GM12801 (cell line): ENCODE measurements around the gene ZNF580.

Source experiments
- CTCF ChIP-seq: IDR thresholded peaks from one replicate; pipeline ENCODE4 v1.5.1; 2011; ENCODE audit warnings: control low read depth; ENCODE audit not compliant: insufficient read length; ENCODE audit errors: extremely low read depth

Gene ZNF580

GRCh38 chr19:55602104-55603001 is 38.4 kb upstream of the ZNF580 start:
- no peak for TF ChIP-seq CTCF

GRCh38 chr19:55603115-55603514 is 37.7 kb upstream of the ZNF580 start:
- TF ChIP-seq CTCF: no peak

GRCh38 chr19:55603581-55604292 is 37.1 kb upstream of the ZNF580 start:
- no peak for TF ChIP-seq CTCF

- TF ChIP-seq CTCF: no peak
Observed at GRCh38 chr19:55605207-55605636, 35.6 kb upstream of the ZNF580 start.

- TF ChIP-seq CTCF: no peak
Observed at GRCh38 chr19:55605637-55606470, 34.9 kb upstream of the ZNF580 start, which contains the start of gene ZNF865. Gene ZNF865 (plus strand): TSS chr19:55605647. CDS start chr19:55613619, 7,972 bp downstream.

GRCh38 chr19:55606471-55606787 is 34.4 kb upstream of the ZNF580 start:
- no peak for TF ChIP-seq CTCF

GRCh38 chr19:55606817-55607216 is 34.0 kb upstream of the ZNF580 start:
- TF ChIP-seq CTCF: no peak
